ENCODE data around the gene BRD9. TPM values are rescaled to one million over a fixed set of nuclear protein-coding genes. Genes with fewer than 3 reads are reported as not detected.
"Not testable (repeated sequence)": the region's sequence is repeated elsewhere in the genome, so short reads cannot be mapped to it uniquely, and the experiment has no call there.

The BRD9 gene
- total RNA-seq, 1 experiment from 2014 or later = 55.6 TPM

- TF ChIP-seq PREB (CRISPR knock-in tag; IDR thresholded peaks at IDR 0.05; ENCODE audit: borderline replicate concordance) (no peak), NR2C2 (CRISPR knock-in tag; IDR thresholded peaks at IDR 0.05) (no peak)
Measured at GRCh38 chr5:854966-855743, 37.4 kb downstream of the BRD9 start (continued).

GRCh38 chr5:854217-854616 lies 38.4 kb downstream of the BRD9 start:
- Mint-ChIP-seq H3K36me3 (no peaks in the 10 kb centered on the region), H3K9me3 (no peaks in the 10 kb centered on the region), H3K4me3 (no peak overlapping the region), H3K27ac (no peak overlapping the region), H3K27me3 (ENCODE audit: low read depth) (no peaks in the 10 kb centered on the region; the same call in 1 of the 2 replicates), H3K4me1 (no peaks in the 10 kb centered on the region)
- no peak for ATAC-seq
- CTCF ChIA-PET = no interaction called here
- TF ChIP-seq ZNF425 (CRISPR knock-in tag; conservative IDR thresholded peaks at IDR 0.05) (no peak), IRF1 (CRISPR knock-in tag; IDR thresholded peaks at IDR 0.05) (no peak), SOX15 (CRISPR knock-in tag; IDR thresholded peaks at IDR 0.05) (no peak), ZBTB21 (CRISPR knock-in tag; IDR thresholded peaks at IDR 0.05; ENCODE audit: borderline replicate concordance) (no peak), PRRX2 (CRISPR knock-in tag; IDR thresholded peaks at IDR 0.05) (no peak), ZNF512 (CRISPR knock-in tag; IDR thresholded peaks at IDR 0.05; ENCODE audit: borderline replicate concordance) (no peak), FOXK1 (CRISPR knock-in tag; IDR thresholded peaks at IDR 0.05) (no peak), MAX (CRISPR knock-in tag; IDR thresholded peaks at IDR 0.05) (no peak)
- no peak for DNase-seq (ENCODE audit: low spot score)
- POLR2A ChIA-PET = no interaction called here

GRCh38 chr5:853416-854090 lies 39.0 kb downstream of the BRD9 start:
- H3K27me3 Mint-ChIP-seq (ENCODE audit: low read depth); H3K27ac Mint-ChIP-seq; DNase-seq (ENCODE audit: low spot score); H3K36me3 Mint-ChIP-seq; H3K9me3 Mint-ChIP-seq; POLR2A ChIA-PET; CTCF ChIA-PET; ATAC-seq; H3K4me3 Mint-ChIP-seq; H3K4me1 Mint-ChIP-seq: not testable (repeated sequence)

GRCh38 chr5:852431-853401 lies 39.9 kb downstream of the BRD9 start:
- no peaks in the 10 kb centered on the region for H3K36me3 Mint-ChIP-seq
- no peak for DNase-seq (ENCODE audit: low spot score)
- H3K27ac Mint-ChIP-seq = peak overlapping the region; percentile 41
- no peaks in the 10 kb centered on the region for H3K4me1 Mint-ChIP-seq
- no peak for ATAC-seq
- CTCF ChIA-PET = no interaction called here
- POLR2A ChIA-PET = no interaction called here
- no peak overlapping the region for H3K4me3 Mint-ChIP-seq
- H3K9me3 Mint-ChIP-seq = no peaks in the 10 kb centered on the region
- no peaks in the 10 kb centered on the region; the same call in 1 of the 2 replicates for H3K27me3 Mint-ChIP-seq (ENCODE audit: low read depth)
- no peak for TF ChIP-seq JAZF1 (CRISPR knock-in tag; IDR thresholded peaks at IDR 0.05)
- TF ChIP-seq NR2C2 (CRISPR knock-in tag; IDR thresholded peaks at IDR 0.05) = no peak
- TF ChIP-seq PRDM15 (CRISPR knock-in tag; IDR thresholded peaks at IDR 0.05) = no peak
- no peak for TF ChIP-seq ZSCAN18 (CRISPR knock-in tag; IDR thresholded peaks at IDR 0.05)
- no peak for TF ChIP-seq GRHL2 (CRISPR knock-in tag; IDR thresholded peaks at IDR 0.05; ENCODE audit: insufficient replicate concordance, severe bottlenecking)

All from WTC11 (cell line).